PC-3 (cell line): ENCODE data around the gene ZMYND19. TPM values are rescaled to one million over a fixed set of nuclear protein-coding genes. Genes with fewer than 3 reads are reported as not detected.
"Not testable (repeated sequence)": the region's sequence is repeated elsewhere in the genome, so short reads cannot be mapped to it uniquely, and the experiment has no call there.

Experiments
- ATAC-seq: fragments of 200-7000 bp; cut with Tn5 transposase; 2 replicates; pipeline ENCODE4 v1.9.1; 2020; ENCODE audit warnings: mild to moderate bottlenecking, moderate library complexity
- BruUV-seq: library from RNA; stranded (reverse); fragments of 400-500 nt; replicated peaks from 2 replicates; lab custom pipeline; 2021; lab: Mats Ljungman, UMichigan
- CTCF ChIA-PET: fragments of 300-600 bp; sonication (Branson Sonifier 250); formaldehyde crosslinking; loops from one replicate; lab custom pipeline; 2022; ENCODE audit warnings: antibody characterized with exemption; lab: Charles Lee
- POLR2A ChIA-PET: fragments of 300-600 bp; sonication (Branson Sonifier 250); formaldehyde crosslinking; loops from one replicate; lab custom pipeline; 2022; ENCODE audit warnings: antibody characterized with exemption; ENCODE audit not compliant: unreplicated experiment; lab: Charles Lee
- DNase-seq: peaks from one replicate; pipeline ENCODE4 v3.0.0-alpha.2; 2015
- H2AFZ ChIP-seq: fragments of 300-600 bp; sonication (generic); 2 replicates; pipeline ENCODE4 v1.6.0; 2016; ENCODE audit warnings: antibody characterized with exemption, low read length
- H3F3A ChIP-seq: fragments of 300-600 bp; sonication (generic); one replicate; pipeline ENCODE4 v1.6.0; 2017; ENCODE audit warnings: antibody characterized with exemption, low read length, control low read depth, mild to moderate bottlenecking; ENCODE audit not compliant: unreplicated experiment
- H3K27ac ChIP-seq: fragments of 300-600 bp; sonication (generic); 2 replicates; pipeline ENCODE4 v1.5.1; 2016; ENCODE audit warnings: mild to moderate bottlenecking, low read length
- H3K27me3 ChIP-seq: fragments of 300-600 bp; sonication (generic); 2 replicates; pipeline ENCODE4 v1.6.1; 2016; ENCODE audit warnings: low read length, mixed read lengths
- H3K36me3 ChIP-seq: fragments of 300-600 bp; sonication (generic); 2 replicates; pipeline ENCODE4 v1.6.1; 2016; ENCODE audit warnings: low read depth, mixed run types, low read length, mixed read lengths
- H3K4me1 ChIP-seq: fragments of 300-600 bp; sonication (generic); 2 replicates; pipeline ENCODE4 v1.5.1; 2016; ENCODE audit warnings: low read length; ENCODE audit not compliant: insufficient read depth
- H3K4me2 ChIP-seq: fragments of 300-600 bp; sonication (generic); 2 replicates; pipeline ENCODE4 v1.6.0; 2016; ENCODE audit warnings: low read length
- H3K4me3 ChIP-seq: fragments of 300-600 bp; sonication (generic); 2 replicates; pipeline ENCODE4 v1.5.1; 2016; ENCODE audit warnings: mild to moderate bottlenecking, low read length, mixed read lengths
- H3K79me2 ChIP-seq: fragments of 300-600 bp; sonication (generic); 2 replicates; pipeline ENCODE4 v1.6.1; 2017; ENCODE audit warnings: low read length, mixed read lengths
- H3K9ac ChIP-seq: fragments of 300-600 bp; sonication (generic); 2 replicates; pipeline ENCODE4 v1.6.0; 2016; ENCODE audit warnings: mild to moderate bottlenecking, low read length
- H3K9me2 ChIP-seq: fragments of 300-600 bp; sonication (generic); replicated peaks from 2 replicates; pipeline ENCODE4 v1.6.1; 2016; ENCODE audit warnings: mixed run types, low read length, mixed read lengths
- H3K9me3 ChIP-seq: fragments of 300-600 bp; sonication (generic); 2 replicates; pipeline ENCODE4 v1.6.1; 2016; ENCODE audit warnings: low read length, mixed read lengths
- H4K20me1 ChIP-seq: fragments of 300-600 bp; sonication (generic); 2 replicates; pipeline ENCODE4 v1.6.1; 2016; ENCODE audit warnings: low read length, mixed read lengths
- EZH2 ChIP-seq: fragments of 300-600 bp; sonication (generic); IDR thresholded peaks from one replicate; pipeline ENCODE4 v1.6.1; 2017; ENCODE audit warnings: antibody characterized with exemption, mild to moderate bottlenecking, low read length; ENCODE audit not compliant: unreplicated experiment
- EZH2phosphoT487 ChIP-seq: fragments of 300-600 bp; sonication (generic); IDR thresholded peaks from 2 replicates; pipeline ENCODE4 v1.6.1; 2018; ENCODE audit warnings: mild to moderate bottlenecking, antibody characterized with exemption, low read length, borderline replicate concordance
- intact Hi-C: fragments of 100-400 bp; cut with micrococcal nuclease; formaldehyde crosslinking; loops from 2 replicates; pipeline ENCODE4 v1.9.0; 2023
- total RNA-seq: library from RNA; depleted of rRNA; stranded (reverse); fragments of >200 nt; gene quantifications from 2 replicates; pipeline ENCODE4 v1.2.3, GENCODE V29; 2014
- TF ChIP-seq, protein P1 (sequence below): fragments of 300-600 bp; sonication (generic); conservative IDR thresholded peaks from 2 replicates; pipeline ENCODE4 v1.5.1; 2017; ENCODE audit warnings: antibody characterized with exemption, low read depth, mild to moderate bottlenecking, low read length

The ZMYND19 gene
- total RNA-seq, 1 experiment from 2014 or later: 39.5 TPM

DNA sequence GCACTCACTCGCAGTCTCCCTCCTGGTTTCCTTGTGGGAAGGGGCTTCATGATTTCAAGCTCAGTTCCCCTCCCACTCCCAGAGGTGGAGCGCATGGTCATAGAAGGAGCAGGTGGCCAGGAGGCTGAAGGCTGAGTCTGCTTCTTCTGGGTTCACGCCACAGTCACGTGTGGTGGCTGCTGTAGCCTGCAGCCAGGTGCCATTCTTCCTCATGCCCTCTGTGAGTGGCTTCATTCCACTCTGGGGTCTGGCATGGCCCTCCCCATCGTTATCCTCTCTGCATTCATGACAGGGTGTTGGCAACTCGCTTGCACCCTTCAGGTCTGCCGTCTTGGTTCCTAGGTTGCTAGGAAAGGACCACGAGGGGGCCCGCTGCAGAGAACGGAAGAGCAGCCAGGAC lies 35.1 kb downstream of the ZMYND19 start:
- DNase-seq: no peak
- H3K4me2 ChIP-seq: no peak overlapping the region
- TF ChIP-seq EZH2phosphoT487 (no peak), EZH2 (no peak)
- TF ChIP-seq, protein P1, sequence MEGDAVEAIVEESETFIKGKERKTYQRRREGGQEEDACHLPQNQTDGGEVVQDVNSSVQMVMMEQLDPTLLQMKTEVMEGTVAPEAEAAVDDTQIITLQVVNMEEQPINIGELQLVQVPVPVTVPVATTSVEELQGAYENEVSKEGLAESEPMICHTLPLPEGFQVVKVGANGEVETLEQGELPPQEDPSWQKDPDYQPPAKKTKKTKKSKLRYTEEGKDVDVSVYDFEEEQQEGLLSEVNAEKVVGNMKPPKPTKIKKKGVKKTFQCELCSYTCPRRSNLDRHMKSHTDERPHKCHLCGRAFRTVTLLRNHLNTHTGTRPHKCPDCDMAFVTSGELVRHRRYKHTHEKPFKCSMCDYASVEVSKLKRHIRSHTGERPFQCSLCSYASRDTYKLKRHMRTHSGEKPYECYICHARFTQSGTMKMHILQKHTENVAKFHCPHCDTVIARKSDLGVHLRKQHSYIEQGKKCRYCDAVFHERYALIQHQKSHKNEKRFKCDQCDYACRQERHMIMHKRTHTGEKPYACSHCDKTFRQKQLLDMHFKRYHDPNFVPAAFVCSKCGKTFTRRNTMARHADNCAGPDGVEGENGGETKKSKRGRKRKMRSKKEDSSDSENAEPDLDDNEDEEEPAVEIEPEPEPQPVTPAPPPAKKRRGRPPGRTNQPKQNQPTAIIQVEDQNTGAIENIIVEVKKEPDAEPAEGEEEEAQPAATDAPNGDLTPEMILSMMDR: no peak
- H2AFZ ChIP-seq: no peak overlapping the region
- no peak for ATAC-seq
- H3K4me3 ChIP-seq: no peak overlapping the region
- no peaks in the 10 kb centered on the region for H3K27me3 ChIP-seq
- H3K27ac ChIP-seq: no peak overlapping the region
- intact Hi-C loops: loop anchor here (10.0 kb wide), 1 partner anchor 50 kb away; the partner anchor contains the start of gene ARRDC1
- H3K9me3 ChIP-seq: no peaks in the 10 kb centered on the region
- H3K9me2 ChIP-seq: no peaks in the 10 kb centered on the region
- no peaks in the 10 kb centered on the region for H4K20me1 ChIP-seq
- H3F3A ChIP-seq: no peaks in the 10 kb centered on the region
- ChIA-PET CTCF (no interaction called here), POLR2A (no interaction called here)
- H3K79me2 ChIP-seq: peaks cover 16% of the 10 kb centered on the region
- H3K36me3 ChIP-seq: peaks cover 5% of the 10 kb centered on the region; the same call in 1 of the 2 replicates
- H3K4me1 ChIP-seq: peaks cover 3% of the 10 kb centered on the region
- BruUV-seq: no TSS peak
- no peak overlapping the region for H3K9ac ChIP-seq

DNA sequence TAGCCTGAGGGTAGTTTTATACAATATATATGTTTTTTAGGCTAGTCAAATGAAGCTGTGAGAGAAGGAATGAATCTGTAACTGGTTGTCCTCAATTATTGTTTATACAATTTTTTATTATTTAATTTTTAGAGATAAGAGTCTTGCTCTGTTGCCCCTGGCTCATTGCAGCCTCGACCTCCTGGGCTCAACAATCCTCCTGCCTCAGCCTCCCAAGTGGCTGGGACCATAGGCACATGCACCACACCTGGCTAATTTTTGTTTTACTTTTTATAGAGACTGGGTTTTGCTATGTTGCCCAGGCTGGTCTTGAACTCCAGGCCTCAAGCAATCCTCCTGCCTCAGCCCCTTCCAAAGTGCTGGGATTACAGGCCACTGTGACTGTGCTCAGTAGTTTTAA lies 36.0 kb downstream of the ZMYND19 start:
- Histone ChIP-seq H3K4me3 (no peak overlapping the region), H3K27me3 (no peaks in the 10 kb centered on the region), H4K20me1 (no peaks in the 10 kb centered on the region), H3K9me2 (no peaks in the 10 kb centered on the region), H3K4me1 (peaks cover 7% of the 10 kb centered on the region), H3K9ac (no peak overlapping the region), H3F3A (no peaks in the 10 kb centered on the region), H3K4me2 (no peak overlapping the region), H3K27ac (no peak overlapping the region), H3K36me3 (peaks cover 5% of the 10 kb centered on the region; the same call in 1 of the 2 replicates), H2AFZ (no peak overlapping the region), H3K79me2 (peaks cover 16% of the 10 kb centered on the region), H3K9me3 (no peaks in the 10 kb centered on the region)
- intact Hi-C loops: loop anchor here (10.0 kb wide), 1 partner anchor 50 kb away; the partner anchor contains the start of gene ARRDC1
- CTCF ChIA-PET: no interaction called here
- no peak for ATAC-seq
- no TSS peak for BruUV-seq
- POLR2A ChIA-PET: no interaction called here
- TF ChIP-seq, protein P1: no peak
- TF ChIP-seq EZH2 (no peak), EZH2phosphoT487 (no peak)
- DNase-seq: no peak

DNA sequence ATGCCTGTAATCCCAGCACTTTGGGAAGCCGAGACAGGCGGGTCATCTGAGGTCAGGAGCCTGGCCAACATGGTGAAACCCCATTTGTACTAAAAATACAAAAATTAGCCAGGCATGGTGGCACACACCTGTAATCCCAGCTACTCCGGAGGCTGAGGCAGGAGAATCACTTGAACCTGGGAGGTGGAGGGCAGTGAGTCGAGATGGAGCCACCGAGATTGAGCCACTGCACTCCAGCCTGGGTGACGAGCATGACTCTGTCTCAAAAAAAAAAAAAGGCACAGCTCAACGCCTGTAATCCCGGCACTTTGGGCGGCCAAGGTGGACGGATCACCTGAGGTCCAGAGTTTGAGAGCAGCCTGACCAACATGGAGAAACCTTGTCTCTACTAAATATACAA lies 36.7 kb downstream of the ZMYND19 start:
- BruUV-seq, H4K20me1 ChIP-seq, H3K4me3 ChIP-seq, H3K9ac ChIP-seq, H3K9me3 ChIP-seq, H2AFZ ChIP-seq, H3K4me2 ChIP-seq, H3K9me2 ChIP-seq, H3K27me3 ChIP-seq, H3F3A ChIP-seq, H3K36me3 ChIP-seq, POLR2A ChIA-PET, H3K27ac ChIP-seq, ATAC-seq, H3K4me1 ChIP-seq, DNase-seq, CTCF ChIA-PET: not testable (repeated sequence)
- intact Hi-C loops: loop anchor here (10.0 kb wide), 1 partner anchor 51 kb away; the partner anchor contains the start of gene ARRDC1
- H3K79me2 ChIP-seq: peaks cover 16% of the 10 kb centered on the region
